ENCODE measurements around the gene FAM209B. TPM values are rescaled to one million over a fixed set of nuclear protein-coding genes. Genes with fewer than 3 reads are reported as not detected.

The FAM209B gene
- total and polyA plus RNA-seq, 2 donors (not counting 1 experiment from before 2014, with no cell fraction given) = 1.9 to 2.0 TPM

DNA sequence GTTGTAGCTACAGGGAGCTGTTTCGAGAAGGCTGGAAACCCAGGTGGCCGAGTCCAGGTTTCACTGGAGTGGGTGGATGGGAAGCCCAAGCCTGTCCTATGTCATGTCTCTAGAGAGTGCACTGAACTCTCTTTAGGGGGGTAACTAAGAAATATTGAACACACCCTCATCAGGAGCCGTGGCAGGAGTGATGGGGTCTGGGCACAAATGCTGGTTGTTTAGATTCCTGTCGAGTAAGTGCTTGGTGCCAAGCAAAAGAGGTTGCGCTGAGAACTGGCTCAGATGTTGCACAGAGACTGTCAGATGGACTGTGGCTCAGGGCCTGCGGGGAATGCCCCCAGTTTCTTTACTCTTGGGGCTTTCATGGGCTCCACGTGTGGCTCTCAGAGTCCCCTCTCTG is 15.8 kb upstream of the FAM209B start:
- H3K4me3 ChIP-seq (ENCODE audit: control extremely low read depth in 1 of 5, extremely low read depth in 1 of 5, insufficient read depth in 1 of 5, low read depth in 2 of 5, low read length in 4 of 5) = no peak overlapping the region
- no peaks in the 10 kb centered on the region for H3K4me1 Mint-ChIP-seq
- intact Hi-C loops (cut with micrococcal nuclease) = loop anchor here (5.0 kb wide), 1 partner anchor 275 kb away; no protein-coding TSS in a partner anchor
- no peaks in the 10 kb centered on the region for H3K79me2 ChIP-seq (ENCODE audit: control insufficient read depth, insufficient read depth, low read length)
- peaks cover 4% of the 10 kb centered on the region for H4K20me1 ChIP-seq (ENCODE audit: control insufficient read depth, insufficient read depth, low read length, poor library complexity, severe bottlenecking)
- CTCF ChIA-PET = no interaction called here
- ATAC-seq (ENCODE audit: low read depth) = no peak
- H3K4me2 ChIP-seq (replicated peaks; ENCODE audit: low read depth, low read length, poor library complexity, severe bottlenecking) = no peak overlapping the region
- DNase-seq = no peak
- no peaks in the 10 kb centered on the region for H3K27me3 Mint-ChIP-seq
- H3K9me3 Mint-ChIP-seq (ENCODE audit: insufficient read depth) = peaks cover 12% of the 10 kb centered on the region
- no peak overlapping the region for H3K27ac Mint-ChIP-seq
- H2AFZ ChIP-seq (ENCODE audit: insufficient read depth, low read depth, low read length, poor library complexity, severe bottlenecking) = no peak overlapping the region
- peaks cover 18 to 73% of the 10 kb centered on the region in 2 experiments for H3K36me3 ChIP-seq (replicated peaks in 1 of 2; ENCODE audit: control extremely low read depth in 1 of 2, control insufficient read depth in 1 of 2, extremely low read depth in 1 of 2, insufficient read depth in 2 of 2, low read length in 1 of 2)
- TF ChIP-seq, protein P1, sequence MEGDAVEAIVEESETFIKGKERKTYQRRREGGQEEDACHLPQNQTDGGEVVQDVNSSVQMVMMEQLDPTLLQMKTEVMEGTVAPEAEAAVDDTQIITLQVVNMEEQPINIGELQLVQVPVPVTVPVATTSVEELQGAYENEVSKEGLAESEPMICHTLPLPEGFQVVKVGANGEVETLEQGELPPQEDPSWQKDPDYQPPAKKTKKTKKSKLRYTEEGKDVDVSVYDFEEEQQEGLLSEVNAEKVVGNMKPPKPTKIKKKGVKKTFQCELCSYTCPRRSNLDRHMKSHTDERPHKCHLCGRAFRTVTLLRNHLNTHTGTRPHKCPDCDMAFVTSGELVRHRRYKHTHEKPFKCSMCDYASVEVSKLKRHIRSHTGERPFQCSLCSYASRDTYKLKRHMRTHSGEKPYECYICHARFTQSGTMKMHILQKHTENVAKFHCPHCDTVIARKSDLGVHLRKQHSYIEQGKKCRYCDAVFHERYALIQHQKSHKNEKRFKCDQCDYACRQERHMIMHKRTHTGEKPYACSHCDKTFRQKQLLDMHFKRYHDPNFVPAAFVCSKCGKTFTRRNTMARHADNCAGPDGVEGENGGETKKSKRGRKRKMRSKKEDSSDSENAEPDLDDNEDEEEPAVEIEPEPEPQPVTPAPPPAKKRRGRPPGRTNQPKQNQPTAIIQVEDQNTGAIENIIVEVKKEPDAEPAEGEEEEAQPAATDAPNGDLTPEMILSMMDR (IDR thresholded peaks at IDR 0.05) = no peak
- no peak for TF ChIP-seq EZH2 (IDR thresholded peaks at IDR 0.05; ENCODE audit: borderline replicate concordance, insufficient read depth, low read depth, low read length, poor library complexity, severe bottlenecking)
- POLR2A ChIA-PET = no interaction called here
- no peak overlapping the region for H3K27ac ChIP-seq (ENCODE audit: low read length in 2 of 2)
- H3K4me1 ChIP-seq (ENCODE audit: control insufficient read depth in 2 of 2, insufficient read depth in 2 of 2, low read length in 2 of 2) = no peaks in the 10 kb centered on the region
- WGBS (ENCODE audit: insufficient coverage) = 97% methylated on average over 6 of the region's 7 CpGs
- no peaks in the 10 kb centered on the region for H3K27me3 ChIP-seq (replicated peaks in 1 of 4; ENCODE audit: control extremely low read depth in 1 of 4, control insufficient read depth in 3 of 4, insufficient read depth in 4 of 4, low read length in 3 of 4)
- no peak overlapping the region for H3K9ac ChIP-seq (ENCODE audit: low read length)
- no peak overlapping the region for H3K4me3 Mint-ChIP-seq
- peaks cover 0 to 50% (median 28%) of the 10 kb centered on the region in 3 donors for H3K9me3 ChIP-seq (ENCODE audit: control extremely low read depth in 1 of 3, control insufficient read depth in 2 of 3, insufficient read depth in 1 of 3, low read length in 2 of 3)

DNA sequence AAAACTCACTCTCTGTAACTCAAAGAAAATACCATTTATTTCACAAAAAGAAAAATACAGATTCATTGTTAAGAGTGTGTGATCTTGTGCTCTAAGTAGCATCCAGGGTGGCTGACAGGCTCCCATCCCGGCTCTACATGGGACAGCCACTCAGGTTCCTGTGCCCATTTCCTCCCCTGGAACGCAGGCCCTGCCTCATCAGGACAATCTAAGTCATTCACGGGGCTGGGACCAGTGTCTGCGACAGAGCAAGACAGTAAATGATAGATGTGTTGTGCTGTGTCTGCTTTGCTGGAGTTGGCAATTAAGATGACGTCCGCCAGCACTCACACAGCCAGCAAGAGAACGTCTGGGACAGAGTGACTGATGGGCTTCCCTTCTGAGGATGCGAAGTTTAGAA is 15.4 kb upstream of the FAM209B start:
- no peaks in the 10 kb centered on the region for H3K4me1 Mint-ChIP-seq
- DNase-seq (no peak), ATAC-seq (ENCODE audit: low read depth) (no peak)
- peaks cover under 1% of the 10 kb centered on the region for H4K20me1 ChIP-seq (ENCODE audit: control insufficient read depth, insufficient read depth, low read length, poor library complexity, severe bottlenecking)
- peaks cover 12% of the 10 kb centered on the region for H3K9me3 Mint-ChIP-seq (ENCODE audit: insufficient read depth)
- H3K27ac ChIP-seq (ENCODE audit: low read length in 2 of 2) = no peak overlapping the region
- no peaks in the 10 kb centered on the region for H3K4me1 ChIP-seq (ENCODE audit: control insufficient read depth in 2 of 2, insufficient read depth in 2 of 2, low read length in 2 of 2)
- ChIA-PET POLR2A (no interaction called here), CTCF (no interaction called here)
- no peak overlapping the region for H3K4me3 Mint-ChIP-seq
- no peaks in the 10 kb centered on the region for H3K27me3 Mint-ChIP-seq
- H3K4me3 ChIP-seq (ENCODE audit: control extremely low read depth in 1 of 5, extremely low read depth in 1 of 5, insufficient read depth in 1 of 5, low read depth in 2 of 5, low read length in 4 of 5) = no peak overlapping the region
- H3K9ac ChIP-seq (ENCODE audit: low read length) = no peak overlapping the region
- H3K36me3 ChIP-seq (replicated peaks in 1 of 2; ENCODE audit: control extremely low read depth in 1 of 2, control insufficient read depth in 1 of 2, extremely low read depth in 1 of 2, insufficient read depth in 2 of 2, low read length in 1 of 2) = peaks cover 18 to 69% of the 10 kb centered on the region in 2 experiments
- WGBS (ENCODE audit: insufficient coverage) = 100% methylated on average over 8 of the region's 8 CpGs
- intact Hi-C loops (cut with micrococcal nuclease) = loop anchor here (5.0 kb wide), 1 partner anchor 275 kb away; no protein-coding TSS in a partner anchor
- TF ChIP-seq, protein P1 (IDR thresholded peaks at IDR 0.05) = no peak
- TF ChIP-seq EZH2 (IDR thresholded peaks at IDR 0.05; ENCODE audit: borderline replicate concordance, insufficient read depth, low read depth, low read length, poor library complexity, severe bottlenecking) = no peak
- H3K4me2 ChIP-seq (replicated peaks; ENCODE audit: low read depth, low read length, poor library complexity, severe bottlenecking) = no peak overlapping the region
- peaks cover 0 to 54% (median 29%) of the 10 kb centered on the region in 3 donors for H3K9me3 ChIP-seq (ENCODE audit: control extremely low read depth in 1 of 3, control insufficient read depth in 2 of 3, insufficient read depth in 1 of 3, low read length in 2 of 3)
- no peak overlapping the region for H3K27ac Mint-ChIP-seq
- no peaks in the 10 kb centered on the region for H3K27me3 ChIP-seq (replicated peaks in 1 of 4; ENCODE audit: control extremely low read depth in 1 of 4, control insufficient read depth in 3 of 4, insufficient read depth in 4 of 4, low read length in 3 of 4)
- no peaks in the 10 kb centered on the region for H3K79me2 ChIP-seq (ENCODE audit: control insufficient read depth, insufficient read depth, low read length)
- no peak overlapping the region for H2AFZ ChIP-seq (ENCODE audit: insufficient read depth, low read depth, low read length, poor library complexity, severe bottlenecking)

Measured in B cell (primary cell).